ENCODE results near the gene PSG11. TPM values are rescaled to one million over a fixed set of nuclear protein-coding genes. Genes with fewer than 3 reads are reported as not detected.
"Not testable (repeated sequence)": the region's sequence is repeated elsewhere in the genome, so short reads cannot be mapped to it uniquely, and the experiment has no call there.

Gene PSG11
- polyA plus RNA-seq, 1 donor, result 0.83 TPM

DNA sequence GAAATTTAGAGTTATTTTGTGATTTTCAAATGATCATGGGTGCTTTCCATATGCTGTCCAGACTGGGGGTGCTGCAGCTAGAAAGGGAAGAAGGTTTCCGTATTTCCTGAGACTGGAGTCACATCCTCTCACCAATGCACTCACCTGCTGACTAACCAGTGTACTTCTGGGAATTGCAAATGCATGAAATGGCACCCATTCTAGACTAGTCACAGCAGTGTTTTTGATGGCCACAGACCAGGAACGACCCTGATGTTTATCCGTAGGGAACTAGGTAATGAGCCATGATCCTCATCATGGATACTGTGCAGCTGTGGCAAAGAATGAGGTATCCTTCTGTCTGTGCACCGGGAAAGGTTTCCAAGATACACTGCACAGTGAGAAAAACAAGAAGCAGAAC is 37.1 kb downstream of the PSG11 start:
- DNase-seq (ENCODE audit: low read depth), result not testable (repeated sequence)

GRCh38 chr19:42988206-42988605 is 38.1 kb downstream of the PSG11 start:
- not testable (repeated sequence) for DNase-seq (ENCODE audit: low read depth)

DNA sequence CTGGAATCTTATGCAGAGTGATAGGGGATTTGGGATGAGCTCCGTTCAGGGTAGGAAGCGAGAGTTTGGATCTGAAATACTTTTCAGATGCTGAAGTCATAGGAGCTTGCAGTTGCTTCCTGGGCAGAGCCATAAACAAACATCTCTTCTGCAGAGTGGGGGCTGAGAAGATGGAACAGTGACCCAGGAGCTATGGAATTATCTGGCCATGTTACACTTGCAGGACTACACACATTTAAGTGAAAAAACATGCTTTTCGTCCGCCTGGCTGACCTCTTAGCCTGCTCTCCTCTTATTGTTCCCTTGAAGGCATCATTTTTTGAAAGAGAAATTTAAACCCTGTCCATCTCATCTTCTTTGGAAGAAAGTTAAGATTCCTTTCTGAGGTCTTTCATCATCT is 40.7 kb downstream of the PSG11 start:
- DNase-seq (ENCODE audit: low read depth), result no peak

GRCh38 chr19:42982111-42982510 is 44.2 kb downstream of the PSG11 start:
- not testable (repeated sequence) for DNase-seq (ENCODE audit: low read depth)

GRCh38 chr19:42971451-42971850 is 54.8 kb downstream of the PSG11 start:
- DNase-seq (ENCODE audit: low read depth), result not testable (repeated sequence)

- no peak for DNase-seq (ENCODE audit: low read depth)
Measured at GRCh38 chr19:42965176-42965575, 61.1 kb downstream of the PSG11 start.

DNA sequence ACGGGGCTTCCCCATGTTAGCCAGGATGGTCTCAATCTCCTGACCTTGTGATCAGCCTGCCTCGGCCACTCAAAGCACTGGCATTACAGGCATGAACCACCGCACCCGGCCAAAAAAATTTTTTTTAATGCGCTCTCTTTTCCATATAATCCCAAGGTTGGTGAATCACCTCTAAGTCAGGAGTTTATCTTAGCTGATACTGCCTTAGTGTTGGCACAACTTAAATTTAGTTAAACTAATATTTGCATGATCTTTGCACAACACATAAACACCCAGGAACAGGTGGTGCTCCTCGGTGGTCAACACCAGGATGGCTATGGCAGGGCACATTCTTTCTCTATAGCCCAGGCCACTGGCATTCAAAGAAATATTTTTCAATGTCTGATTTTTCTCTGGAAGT is 65.2 kb downstream of the PSG11 start:
- no peak for DNase-seq (ENCODE audit: low read depth)

Other genes starting within 250 kb of the PSG11 start
- 0.28 TPM for gene PSG1, start 146.8 kb downstream of the PSG11 start, polyA plus RNA-seq (ENCODE audit: insufficient read length)
- gene PSG6, start 108.6 kb downstream of the PSG11 start, polyA plus RNA-seq (ENCODE audit: insufficient read length), result 0.16 TPM
- gene PSG7, start 89.3 kb downstream of the PSG11 start, polyA plus RNA-seq (ENCODE audit: insufficient read length), result not detected
- gene PSG2, start 56.2 kb upstream of the PSG11 start, polyA plus RNA-seq (ENCODE audit: insufficient read length), result 0.56 TPM
- gene PSG5, start 160.1 kb upstream of the PSG11 start, polyA plus RNA-seq (ENCODE audit: insufficient read length), result 0.42 TPM
- gene PSG4, start 179.2 kb upstream of the PSG11 start, polyA plus RNA-seq (ENCODE audit: insufficient read length), result not detected
- gene PSG9, start 243.1 kb upstream of the PSG11 start, polyA plus RNA-seq (ENCODE audit: insufficient read length), result 0.09 TPM

Data from forelimb muscle (tissue), 1 donor.